ENCODE results near the gene CACNA2D3. TPM values are rescaled to one million over a fixed set of nuclear protein-coding genes. Genes with fewer than 3 reads are reported as not detected.
A peak's percentile ranks its signal among the peaks of the same experiment; 100 is the strongest.

CACNA2D3 gene
- total and polyA plus RNA-seq, 3 experiments from 2014 or later: not detected

- Mint-ChIP-seq H3K4me3 (no peak overlapping the region), H3K27ac (no peak overlapping the region), H3K36me3 (no peaks in the 10 kb centered on the region), H3K9me3 (peaks cover 0 to 6% (median 0%) of the 10 kb centered on the region in 5 donors), H3K4me1 (no peaks in the 10 kb centered on the region), H3K27me3 (peaks cover 0 to 1% of the 10 kb centered on the region in 2 donors)
- Histone ChIP-seq H3K4me1 (ENCODE audit: insufficient read depth, low read length) (no peaks in the 10 kb centered on the region), H3K27me3 (ENCODE audit: insufficient read depth, low read length, poor library complexity, severe bottlenecking) (no peaks in the 10 kb centered on the region), H3K36me3 (ENCODE audit: insufficient read depth, low read length) (no peaks in the 10 kb centered on the region), H3K27ac (ENCODE audit: low read depth, low read length) (no peak overlapping the region), H3K4me3 (ENCODE audit: low read length) (no peak overlapping the region), H3K9me3 (ENCODE audit: low read length) (no peaks in the 10 kb centered on the region)
- no peak for DNase-seq
- CTCF ChIA-PET: no interaction called here
- POLR2A ChIA-PET: no interaction called here
Observed at GRCh38 chr3:55085231-55085630, 962.9 kb downstream of the CACNA2D3 start.

- no peaks in the 10 kb centered on the region for H3K36me3 ChIP-seq (ENCODE audit: insufficient read depth, low read length)
- H3K4me1 Mint-ChIP-seq: no peaks in the 10 kb centered on the region
- no peak overlapping the region for H3K4me3 Mint-ChIP-seq
- peaks cover 4 to 7% (median 6%) of the 10 kb centered on the region in 5 donors for H3K9me3 Mint-ChIP-seq
- no peaks in the 10 kb centered on the region for H3K36me3 Mint-ChIP-seq
- no peak overlapping the region for H3K4me3 ChIP-seq (ENCODE audit: low read length)
- no peaks in the 10 kb centered on the region for H3K9me3 ChIP-seq (ENCODE audit: low read length)
- H3K27me3 Mint-ChIP-seq: peaks cover 0 to 1% of the 10 kb centered on the region in 2 donors
- DNase-seq: no peak
- H3K4me1 ChIP-seq (ENCODE audit: insufficient read depth, low read length): no peaks in the 10 kb centered on the region
- H3K27ac ChIP-seq (ENCODE audit: low read depth, low read length): no peak overlapping the region
- POLR2A ChIA-PET: no interaction called here
- no peak overlapping the region for H3K27ac Mint-ChIP-seq
- CTCF ChIA-PET: no interaction called here
- H3K27me3 ChIP-seq (ENCODE audit: insufficient read depth, low read length, poor library complexity, severe bottlenecking): no peaks in the 10 kb centered on the region
Observed at GRCh38 chr3:55089211-55089610, 966.9 kb downstream of the CACNA2D3 start.

DNA sequence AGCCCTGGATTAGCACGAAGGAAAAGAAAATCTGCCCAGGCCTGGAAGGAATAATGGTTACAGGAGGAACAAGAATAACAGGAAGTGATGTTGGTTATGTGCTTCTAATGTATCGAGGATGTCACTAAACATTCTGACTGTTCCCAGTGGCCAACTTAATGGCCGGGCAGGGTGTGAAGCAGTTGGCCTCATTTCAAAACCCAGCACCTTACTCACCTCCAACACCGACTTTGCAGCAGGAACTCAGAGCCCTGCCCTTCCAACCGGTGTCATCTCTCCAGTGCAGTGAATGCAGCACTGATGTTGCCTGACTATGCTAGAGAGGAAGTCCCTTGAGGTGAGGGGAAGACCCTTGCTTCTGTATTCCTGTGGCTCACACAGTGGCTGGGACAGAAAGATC lies 967.9 kb downstream of the CACNA2D3 start:
- Histone ChIP-seq H3K27ac (ENCODE audit: low read depth, low read length) (no peak overlapping the region), H3K27me3 (ENCODE audit: insufficient read depth, low read length, poor library complexity, severe bottlenecking) (no peaks in the 10 kb centered on the region), H3K36me3 (ENCODE audit: insufficient read depth, low read length) (no peaks in the 10 kb centered on the region), H3K4me3 (ENCODE audit: low read length) (no peak overlapping the region), H3K9me3 (ENCODE audit: low read length) (no peaks in the 10 kb centered on the region), H3K4me1 (ENCODE audit: insufficient read depth, low read length) (no peaks in the 10 kb centered on the region)
- Mint-ChIP-seq H3K9me3 (peaks cover 4 to 7% (median 6%) of the 10 kb centered on the region in 5 donors), H3K4me3 (no peak overlapping the region), H3K4me1 (no peaks in the 10 kb centered on the region), H3K36me3 (no peaks in the 10 kb centered on the region), H3K27me3 (peaks cover 0 to 1% of the 10 kb centered on the region in 2 donors), H3K27ac (peak overlapping the region in 1 of 8 donors; percentile 62)
- DNase-seq: no peak
- CTCF ChIA-PET: no interaction called here
- POLR2A ChIA-PET: no interaction called here

DNA sequence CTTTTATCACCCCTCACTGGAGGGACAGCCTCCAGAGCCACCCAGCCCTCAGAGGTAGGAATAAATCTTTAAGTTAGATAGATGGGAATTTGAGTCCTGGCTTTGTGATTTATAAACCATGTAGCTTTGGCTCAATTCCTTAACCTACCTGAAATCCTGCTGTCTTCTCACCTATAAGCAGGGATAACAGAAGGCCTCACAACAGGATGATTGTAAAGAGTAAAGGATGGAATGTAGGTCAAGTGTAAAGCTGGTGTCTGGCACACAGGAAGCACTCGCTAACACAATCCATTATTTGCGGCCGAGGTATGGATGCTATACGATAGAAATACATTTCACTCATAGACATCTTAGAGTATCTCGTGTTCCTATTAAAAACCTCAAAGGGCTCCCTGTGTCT lies 968.4 kb downstream of the CACNA2D3 start:
- ChIA-PET CTCF (no interaction called here), POLR2A (no interaction called here)
- no peaks in the 10 kb centered on the region for H3K9me3 ChIP-seq (ENCODE audit: low read length)
- peaks cover 4 to 7% (median 6%) of the 10 kb centered on the region in 5 donors for H3K9me3 Mint-ChIP-seq
- H3K27ac Mint-ChIP-seq: peak overlapping the region in 1 of 8 donors; percentile 62
- H3K4me1 ChIP-seq (ENCODE audit: insufficient read depth, low read length): no peaks in the 10 kb centered on the region
- no peaks in the 10 kb centered on the region for H3K27me3 ChIP-seq (ENCODE audit: insufficient read depth, low read length, poor library complexity, severe bottlenecking)
- H3K4me3 ChIP-seq (ENCODE audit: low read length): no peak overlapping the region
- H3K27ac ChIP-seq (ENCODE audit: low read depth, low read length): no peak overlapping the region
- H3K36me3 ChIP-seq (ENCODE audit: insufficient read depth, low read length): no peaks in the 10 kb centered on the region
- no peak for DNase-seq
- H3K4me3 Mint-ChIP-seq: no peak overlapping the region
- no peaks in the 10 kb centered on the region for H3K4me1 Mint-ChIP-seq
- H3K27me3 Mint-ChIP-seq: peaks cover 0 to 1% of the 10 kb centered on the region in 2 donors
- H3K36me3 Mint-ChIP-seq: no peaks in the 10 kb centered on the region

GRCh38 chr3:55091381-55092225 lies 969.3 kb downstream of the CACNA2D3 start:
- POLR2A ChIA-PET: no interaction called here
- Mint-ChIP-seq H3K4me1 (no peaks in the 10 kb centered on the region), H3K36me3 (no peaks in the 10 kb centered on the region), H3K27ac (no peak overlapping the region), H3K9me3 (peaks cover 4 to 7% (median 6%) of the 10 kb centered on the region in 5 donors), H3K27me3 (peaks cover 0 to 1% of the 10 kb centered on the region in 2 donors), H3K4me3 (no peak overlapping the region)
- no peak overlapping the region for H3K27ac ChIP-seq (ENCODE audit: low read depth, low read length)
- CTCF ChIA-PET: no interaction called here
- no peaks in the 10 kb centered on the region for H3K36me3 ChIP-seq (ENCODE audit: insufficient read depth, low read length)
- DNase-seq: no peak
- H3K4me3 ChIP-seq (ENCODE audit: low read length): no peak overlapping the region
- H3K9me3 ChIP-seq (ENCODE audit: low read length): no peaks in the 10 kb centered on the region
- no peaks in the 10 kb centered on the region for H3K4me1 ChIP-seq (ENCODE audit: insufficient read depth, low read length)
- no peaks in the 10 kb centered on the region for H3K27me3 ChIP-seq (ENCODE audit: insufficient read depth, low read length, poor library complexity, severe bottlenecking)

- Mint-ChIP-seq H3K27me3 (no peaks in the 10 kb centered on the region), H3K4me1 (no peaks in the 10 kb centered on the region), H3K36me3 (no peaks in the 10 kb centered on the region), H3K9me3 (peaks cover 0 to 13% (median 12%) of the 10 kb centered on the region in 5 donors), H3K27ac (no peak overlapping the region), H3K4me3 (no peak overlapping the region)
- Histone ChIP-seq H3K4me1 (ENCODE audit: insufficient read depth, low read length) (no peaks in the 10 kb centered on the region), H3K27me3 (ENCODE audit: insufficient read depth, low read length, poor library complexity, severe bottlenecking) (no peaks in the 10 kb centered on the region), H3K27ac (ENCODE audit: low read depth, low read length) (no peak overlapping the region), H3K36me3 (ENCODE audit: insufficient read depth, low read length) (no peaks in the 10 kb centered on the region), H3K9me3 (ENCODE audit: low read length) (no peaks in the 10 kb centered on the region), H3K4me3 (ENCODE audit: low read length) (no peak overlapping the region)
- CTCF ChIA-PET: no interaction called here
- no peak for DNase-seq
- POLR2A ChIA-PET: no interaction called here
Observed at GRCh38 chr3:55094676-55095075, 972.3 kb downstream of the CACNA2D3 start.

- ChIA-PET CTCF (no interaction called here), POLR2A (no interaction called here)
- Histone ChIP-seq H3K4me1 (ENCODE audit: insufficient read depth, low read length) (no peaks in the 10 kb centered on the region), H3K27me3 (ENCODE audit: insufficient read depth, low read length, poor library complexity, severe bottlenecking) (no peaks in the 10 kb centered on the region), H3K4me3 (ENCODE audit: low read length) (no peak overlapping the region), H3K27ac (ENCODE audit: low read depth, low read length) (no peak overlapping the region), H3K9me3 (ENCODE audit: low read length) (no peaks in the 10 kb centered on the region), H3K36me3 (ENCODE audit: insufficient read depth, low read length) (no peaks in the 10 kb centered on the region)
- no peaks in the 10 kb centered on the region for H3K27me3 Mint-ChIP-seq
- no peak for DNase-seq
- peaks cover 3 to 14% (median 8%) of the 10 kb centered on the region in 5 donors for H3K9me3 Mint-ChIP-seq
- H3K27ac Mint-ChIP-seq: peak overlapping the region in 1 of 8 donors; percentile 14
- no peak overlapping the region for H3K4me3 Mint-ChIP-seq
- no peaks in the 10 kb centered on the region for H3K4me1 Mint-ChIP-seq
- H3K36me3 Mint-ChIP-seq: no peaks in the 10 kb centered on the region
Observed at GRCh38 chr3:55097441-55097840, 975.1 kb downstream of the CACNA2D3 start.

DNA sequence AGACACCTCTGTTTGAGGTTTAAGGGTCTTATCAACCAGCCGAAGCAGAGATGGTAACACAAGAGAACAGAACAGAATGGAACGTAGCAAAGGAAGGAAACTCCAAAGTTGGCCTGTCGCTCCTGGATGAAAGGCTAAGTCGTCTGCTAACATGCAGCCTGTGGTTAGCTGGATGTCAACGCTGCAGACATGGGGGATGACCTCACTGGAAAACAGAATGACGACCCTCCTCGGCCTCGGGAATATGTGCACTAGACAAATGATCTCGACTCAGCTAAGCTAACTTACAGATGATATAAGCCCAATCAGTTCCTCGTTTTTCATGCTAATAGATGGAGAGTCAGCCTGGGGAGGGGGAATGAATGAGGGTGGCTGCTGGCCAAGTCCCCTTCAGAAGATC lies 983.3 kb downstream of the CACNA2D3 start:
- H3K27ac Mint-ChIP-seq: no peak overlapping the region
- H3K36me3 Mint-ChIP-seq: no peaks in the 10 kb centered on the region
- H3K4me1 ChIP-seq (ENCODE audit: insufficient read depth, low read length): no peaks in the 10 kb centered on the region
- ChIA-PET CTCF (interaction anchor here (0.8 kb wide), 1 partner anchor 12 kb away, joined by 3 read pairs; no protein-coding TSS in a partner anchor), POLR2A (no interaction called here)
- no peaks in the 10 kb centered on the region for H3K27me3 ChIP-seq (ENCODE audit: insufficient read depth, low read length, poor library complexity, severe bottlenecking)
- H3K4me3 Mint-ChIP-seq: no peak overlapping the region
- H3K9me3 ChIP-seq (ENCODE audit: low read length): no peaks in the 10 kb centered on the region
- H3K27ac ChIP-seq (ENCODE audit: low read depth, low read length): no peak overlapping the region
- H3K9me3 Mint-ChIP-seq: peaks cover 0 to 9% (median 3%) of the 10 kb centered on the region in 5 donors
- no peaks in the 10 kb centered on the region for H3K4me1 Mint-ChIP-seq
- DNase-seq: no peak
- H3K27me3 Mint-ChIP-seq: peaks cover 0 to 1% of the 10 kb centered on the region in 2 donors
- H3K36me3 ChIP-seq (ENCODE audit: insufficient read depth, low read length): no peaks in the 10 kb centered on the region
- H3K4me3 ChIP-seq (ENCODE audit: low read length): no peak overlapping the region

All from CD8-positive, alpha-beta memory T cell (primary cell).